Muscle layer of colon (tissue), 2 donors: ENCODE results near the gene MMD.

Experiments
- H3K27ac ChIP-seq: one replicate; pipeline ENCODE4 v1.7.0; 2013; ENCODE audit warnings: low read depth, mild to moderate bottlenecking, low read length, moderate library complexity
- H3K27me3 ChIP-seq, 2 donors: one replicate each; pipeline ENCODE4 v1.7.0; 2013; ENCODE audit warnings: low read length in 2 of 2, mild to moderate bottlenecking in 2 of 2; ENCODE audit not compliant: insufficient read depth in 2 of 2, control insufficient read depth in 1 of 2
- H3K36me3 ChIP-seq: one replicate; pipeline ENCODE4 v1.7.0; 2013; ENCODE audit warnings: mild to moderate bottlenecking, low read length; ENCODE audit not compliant: insufficient read depth
- H3K4me1 ChIP-seq: one replicate; pipeline ENCODE4 v1.7.0; 2013; ENCODE audit warnings: mild to moderate bottlenecking, low read length; ENCODE audit not compliant: insufficient read depth
- H3K4me3 ChIP-seq, 2 donors: one replicate each; pipeline ENCODE4 v1.7.0; 2013; ENCODE audit warnings: low read length in 2 of 2, low read depth in 1 of 2, mild to moderate bottlenecking in 1 of 2, moderate library complexity in 1 of 2
- H3K9ac ChIP-seq: one replicate; pipeline ENCODE4 v1.7.0; 2013; ENCODE audit warnings: low read length
- H3K9me3 ChIP-seq: one replicate; pipeline ENCODE4 v1.7.0; 2013; ENCODE audit warnings: mild to moderate bottlenecking, low read length
- donor health status: abdominal sarcoma.
- donor health status: Adenocarcinoma of cecum.

Gene MMD

GRCh38 chr17:55342800-55343585, 78.6 kb downstream of the MMD start:
- H3K4me1 ChIP-seq = no peaks in the 10 kb centered on the region
- no peaks in the 10 kb centered on the region for H3K27me3 ChIP-seq
- no peaks in the 10 kb centered on the region for H3K36me3 ChIP-seq
- no peak overlapping the region for H3K9ac ChIP-seq
- H3K9me3 ChIP-seq = no peaks in the 10 kb centered on the region
- H3K4me3 ChIP-seq = no peak overlapping the region
- H3K27ac ChIP-seq = no peak overlapping the region
